Epithelial cell of esophagus (primary cell): ENCODE results near the gene ASXL1.

Experiments
- DNase-seq: peaks from one replicate; pipeline ENCODE4 v3.0.0; 2010; ENCODE audit warnings: low read depth
- H3K4me3 ChIP-seq: 2 replicates; pipeline ENCODE4 v1.5.1; 2011; ENCODE audit warnings: mild to moderate bottlenecking, low read length, control low read depth
- CTCF ChIP-seq: IDR thresholded peaks from 2 replicates; pipeline ENCODE4 v1.5.1; 2011; ENCODE audit warnings: low read depth, mild to moderate bottlenecking, low read length, control low read depth, inconsistent platforms; ENCODE audit not compliant: insufficient read depth; ENCODE audit errors: missing control alignments

ASXL1 gene

GRCh38 chr20:32356622-32357374, 1.3 kb upstream of the ASXL1 start:
- peak overlapping the region; percentile 79 for H3K4me3 ChIP-seq
- TF ChIP-seq CTCF = no peak
- DNase-seq = no peak

- no peak for DNase-seq
- TF ChIP-seq CTCF = no peak
Measured at GRCh38 chr20:32357375-32357868, 709 bp upstream of the ASXL1 start.

GRCh38 chr20:32358632-32358882, 426 bp downstream of the ASXL1 start:
- no peak for TF ChIP-seq CTCF
- no peak for DNase-seq
- H3K4me3 ChIP-seq = peak overlapping the region; percentile 92

More at GRCh38 chr20:32357375-32357868, 709 bp upstream of the ASXL1 start:
- peak overlapping the region; percentile 79 for H3K4me3 ChIP-seq

GRCh38 chr20:32358883-32359632, 927 bp downstream of the ASXL1 start:
- TF ChIP-seq CTCF = no peak
- H3K4me3 ChIP-seq = peak overlapping the region; percentile 92
- peak; percentile 65 for DNase-seq

- H3K4me3 ChIP-seq = peak overlapping the region; percentile 92
- no peak for TF ChIP-seq CTCF
- no peak for DNase-seq
Measured at GRCh38 chr20:32359633-32360332, 1.7 kb downstream of the ASXL1 start.

- no peak for TF ChIP-seq CTCF
- peak overlapping the region; percentile 92 for H3K4me3 ChIP-seq
- no peak for DNase-seq
Measured at GRCh38 chr20:32360333-32360634, 2.2 kb downstream of the ASXL1 start.
